ENCODE results near the gene CERS1.

DNA sequence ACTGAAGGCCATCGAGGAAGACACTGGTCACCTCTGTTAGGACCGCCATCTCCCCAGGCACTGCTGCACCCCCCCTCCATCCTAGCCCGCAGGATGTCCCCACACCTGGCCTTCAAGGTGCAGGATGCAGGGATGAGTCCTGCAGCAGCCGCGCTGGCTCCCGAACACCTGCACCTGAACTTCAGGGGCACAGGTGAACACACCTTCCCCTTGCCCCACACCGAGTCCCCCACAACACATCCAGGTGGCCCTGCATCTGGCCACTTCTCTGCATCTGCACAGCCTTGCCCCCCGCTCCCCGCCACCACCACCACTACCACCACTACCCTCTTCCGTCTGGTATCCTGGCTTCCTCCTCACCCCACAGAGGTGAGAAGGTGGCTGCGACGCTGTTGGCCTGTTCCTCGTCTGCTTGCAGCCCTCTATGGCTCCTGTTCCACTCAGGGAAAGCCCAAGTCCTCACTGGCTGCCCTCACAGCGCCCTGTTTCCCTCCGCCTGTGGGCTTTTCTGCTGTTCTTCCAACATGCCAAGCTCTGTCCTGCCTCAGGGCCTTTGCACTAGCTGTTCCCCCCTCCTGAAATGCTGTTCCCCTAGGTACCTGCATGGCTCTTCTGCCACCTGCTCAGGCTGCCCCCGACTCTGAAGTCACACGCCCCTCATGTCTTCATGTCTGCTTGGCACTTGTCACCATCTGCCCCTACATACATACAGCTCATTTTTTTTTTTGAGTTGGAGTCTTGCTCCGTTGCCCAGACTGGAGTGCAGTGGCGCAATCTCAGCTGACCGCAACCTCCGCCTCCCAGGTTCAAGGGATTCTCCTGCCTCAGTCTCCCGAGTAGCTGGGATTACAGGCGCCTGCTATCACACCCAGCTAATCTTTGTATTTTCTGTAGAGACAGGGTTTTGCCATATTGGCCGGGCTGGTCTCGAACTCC, 1.4 kb upstream of the CERS1 start:
- TF ChIP-seq, protein P1, sequence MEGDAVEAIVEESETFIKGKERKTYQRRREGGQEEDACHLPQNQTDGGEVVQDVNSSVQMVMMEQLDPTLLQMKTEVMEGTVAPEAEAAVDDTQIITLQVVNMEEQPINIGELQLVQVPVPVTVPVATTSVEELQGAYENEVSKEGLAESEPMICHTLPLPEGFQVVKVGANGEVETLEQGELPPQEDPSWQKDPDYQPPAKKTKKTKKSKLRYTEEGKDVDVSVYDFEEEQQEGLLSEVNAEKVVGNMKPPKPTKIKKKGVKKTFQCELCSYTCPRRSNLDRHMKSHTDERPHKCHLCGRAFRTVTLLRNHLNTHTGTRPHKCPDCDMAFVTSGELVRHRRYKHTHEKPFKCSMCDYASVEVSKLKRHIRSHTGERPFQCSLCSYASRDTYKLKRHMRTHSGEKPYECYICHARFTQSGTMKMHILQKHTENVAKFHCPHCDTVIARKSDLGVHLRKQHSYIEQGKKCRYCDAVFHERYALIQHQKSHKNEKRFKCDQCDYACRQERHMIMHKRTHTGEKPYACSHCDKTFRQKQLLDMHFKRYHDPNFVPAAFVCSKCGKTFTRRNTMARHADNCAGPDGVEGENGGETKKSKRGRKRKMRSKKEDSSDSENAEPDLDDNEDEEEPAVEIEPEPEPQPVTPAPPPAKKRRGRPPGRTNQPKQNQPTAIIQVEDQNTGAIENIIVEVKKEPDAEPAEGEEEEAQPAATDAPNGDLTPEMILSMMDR (IDR thresholded peaks at IDR 0.05 in 2 of 3, conservative IDR thresholded peaks at IDR 0.05 in 1 of 3; ENCODE audit: borderline replicate concordance in 1 of 3, insufficient read depth in 1 of 3, low read depth in 2 of 3, low read length in 2 of 3), result no peak
- TF ChIP-seq, protein P2, sequence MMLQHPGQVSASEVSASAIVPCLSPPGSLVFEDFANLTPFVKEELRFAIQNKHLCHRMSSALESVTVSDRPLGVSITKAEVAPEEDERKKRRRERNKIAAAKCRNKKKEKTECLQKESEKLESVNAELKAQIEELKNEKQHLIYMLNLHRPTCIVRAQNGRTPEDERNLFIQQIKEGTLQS (IDR thresholded peaks at IDR 0.05), result no peak
- TF ChIP-seq SP1 (IDR thresholded peaks at IDR 0.05; ENCODE audit: low read depth), result no peak
- TF ChIP-seq, protein P3, sequence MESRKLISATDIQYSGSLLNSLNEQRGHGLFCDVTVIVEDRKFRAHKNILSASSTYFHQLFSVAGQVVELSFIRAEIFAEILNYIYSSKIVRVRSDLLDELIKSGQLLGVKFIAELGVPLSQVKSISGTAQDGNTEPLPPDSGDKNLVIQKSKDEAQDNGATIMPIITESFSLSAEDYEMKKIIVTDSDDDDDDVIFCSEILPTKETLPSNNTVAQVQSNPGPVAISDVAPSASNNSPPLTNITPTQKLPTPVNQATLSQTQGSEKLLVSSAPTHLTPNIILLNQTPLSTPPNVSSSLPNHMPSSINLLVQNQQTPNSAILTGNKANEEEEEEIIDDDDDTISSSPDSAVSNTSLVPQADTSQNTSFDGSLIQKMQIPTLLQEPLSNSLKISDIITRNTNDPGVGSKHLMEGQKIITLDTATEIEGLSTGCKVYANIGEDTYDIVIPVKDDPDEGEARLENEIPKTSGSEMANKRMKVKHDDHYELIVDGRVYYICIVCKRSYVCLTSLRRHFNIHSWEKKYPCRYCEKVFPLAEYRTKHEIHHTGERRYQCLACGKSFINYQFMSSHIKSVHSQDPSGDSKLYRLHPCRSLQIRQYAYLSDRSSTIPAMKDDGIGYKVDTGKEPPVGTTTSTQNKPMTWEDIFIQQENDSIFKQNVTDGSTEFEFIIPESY (IDR thresholded peaks at IDR 0.05; ENCODE audit: extremely low read depth, insufficient replicate concordance, low read length), result no peak
- TF ChIP-seq POLR2A (IDR thresholded peaks at IDR 0.05; ENCODE audit: borderline replicate concordance, extremely low read depth, insufficient read depth, insufficient read length), result no peak
- TF ChIP-seq, protein P4, sequence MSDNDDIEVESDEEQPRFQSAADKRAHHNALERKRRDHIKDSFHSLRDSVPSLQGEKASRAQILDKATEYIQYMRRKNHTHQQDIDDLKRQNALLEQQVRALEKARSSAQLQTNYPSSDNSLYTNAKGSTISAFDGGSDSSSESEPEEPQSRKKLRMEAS (IDR thresholded peaks at IDR 0.05), result no peak
- TF ChIP-seq POLR2AphosphoS5 (IDR thresholded peaks at IDR 0.05; ENCODE audit: low read depth, low read length), result no peak
- no peak for TF ChIP-seq EZH2 (IDR thresholded peaks at IDR 0.05)
- no peak for TF ChIP-seq JUND (IDR thresholded peaks at IDR 0.05)

All from HCT116 (cell line).